Neural cell (in vitro differentiated cells): ENCODE results near the gene PER2.

Source experiments
- EP300 ChIP-seq: fragments of 450-650 bp; conservative IDR thresholded peaks from 2 replicates; pipeline ENCODE4 v1.6.1; 2014; ENCODE audit warnings: antibody characterized with exemption, mild to moderate bottlenecking, moderate library complexity; ENCODE audit not compliant: poor library complexity, severe bottlenecking
- POLR2AphosphoS5 ChIP-seq: IDR thresholded peaks from 2 replicates; pipeline ENCODE4 v1.6.1; 2012
- TAF1 ChIP-seq: IDR thresholded peaks from 2 replicates; pipeline ENCODE4 v1.6.1; 2012; ENCODE audit warnings: low read depth
- TF ChIP-seq, protein P1 (sequence below): fragments of 450-650 bp; IDR thresholded peaks from 2 replicates; pipeline ENCODE4 v1.5.1; 2014; ENCODE audit warnings: antibody characterized with exemption, mild to moderate bottlenecking, moderate library complexity; ENCODE audit not compliant: poor library complexity, severe bottlenecking

DNA sequence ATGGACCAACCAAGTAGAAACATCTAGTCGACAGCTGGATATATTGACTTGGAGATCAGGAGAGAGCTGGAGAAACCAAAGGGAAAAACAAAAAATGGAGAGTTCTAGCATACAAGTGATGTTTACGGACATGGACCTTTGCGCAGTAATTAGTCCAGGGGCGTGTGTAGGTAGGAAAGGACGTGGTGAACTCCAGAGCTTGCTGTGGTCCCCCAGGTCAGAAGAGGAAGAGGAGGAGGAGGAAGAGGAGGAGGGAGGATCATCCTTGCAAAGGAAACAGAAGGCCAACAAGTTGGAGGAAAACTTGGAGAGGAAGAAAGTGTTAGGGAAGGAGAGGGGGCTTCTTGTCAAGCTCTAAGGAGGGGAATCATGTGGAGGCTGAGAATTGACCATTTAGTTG lies 49.4 kb upstream of the PER2 start:
- no peak for TF ChIP-seq TAF1
- TF ChIP-seq POLR2AphosphoS5 = no peak
- no peak for TF ChIP-seq EP300
- TF ChIP-seq, protein P1, sequence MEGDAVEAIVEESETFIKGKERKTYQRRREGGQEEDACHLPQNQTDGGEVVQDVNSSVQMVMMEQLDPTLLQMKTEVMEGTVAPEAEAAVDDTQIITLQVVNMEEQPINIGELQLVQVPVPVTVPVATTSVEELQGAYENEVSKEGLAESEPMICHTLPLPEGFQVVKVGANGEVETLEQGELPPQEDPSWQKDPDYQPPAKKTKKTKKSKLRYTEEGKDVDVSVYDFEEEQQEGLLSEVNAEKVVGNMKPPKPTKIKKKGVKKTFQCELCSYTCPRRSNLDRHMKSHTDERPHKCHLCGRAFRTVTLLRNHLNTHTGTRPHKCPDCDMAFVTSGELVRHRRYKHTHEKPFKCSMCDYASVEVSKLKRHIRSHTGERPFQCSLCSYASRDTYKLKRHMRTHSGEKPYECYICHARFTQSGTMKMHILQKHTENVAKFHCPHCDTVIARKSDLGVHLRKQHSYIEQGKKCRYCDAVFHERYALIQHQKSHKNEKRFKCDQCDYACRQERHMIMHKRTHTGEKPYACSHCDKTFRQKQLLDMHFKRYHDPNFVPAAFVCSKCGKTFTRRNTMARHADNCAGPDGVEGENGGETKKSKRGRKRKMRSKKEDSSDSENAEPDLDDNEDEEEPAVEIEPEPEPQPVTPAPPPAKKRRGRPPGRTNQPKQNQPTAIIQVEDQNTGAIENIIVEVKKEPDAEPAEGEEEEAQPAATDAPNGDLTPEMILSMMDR = no peak
